H1 (cell line): ENCODE measurements around the gene SLC1A1.

Experiments
- CHD2 ChIP-seq: IDR thresholded peaks from 2 replicates; pipeline ENCODE4 v1.6.1; 2012; ENCODE audit warnings: low read length, improper control_type of control experiment
- EZH2 ChIP-seq: fragments of 200-600 bp; sonication (generic); IDR thresholded peaks from 2 replicates; pipeline ENCODE4 v1.7.1; 2012; ENCODE audit warnings: low read depth, mild to moderate bottlenecking, moderate library complexity, low read length, inconsistent platforms; ENCODE audit not compliant: severe bottlenecking
- PHF8 ChIP-seq: fragments of 200-600 bp; sonication (generic); conservative IDR thresholded peaks from 2 replicates; pipeline ENCODE4 v1.7.1; 2012; ENCODE audit warnings: low read depth, mild to moderate bottlenecking, inconsistent platforms, low read length, moderate library complexity
- POLR2A ChIP-seq, 2 experiments: IDR thresholded peaks; 1 replicate in 1 of 2; 2 replicates in 1 of 2; pipeline ENCODE4 v1.6.1; 2011; ENCODE audit warnings: low read depth in 2 of 2, low read length in 2 of 2, mild to moderate bottlenecking in 2 of 2; ENCODE audit errors: control extremely low read depth in 1 of 2
- POLR2AphosphoS5 ChIP-seq: IDR thresholded peaks from 2 replicates; pipeline ENCODE4 v1.6.1; 2011; ENCODE audit warnings: low read depth, low read length
- RBBP5 ChIP-seq: IDR thresholded peaks from 2 replicates; pipeline ENCODE4 v1.7.1; 2012; ENCODE audit warnings: low read depth, mild to moderate bottlenecking, inconsistent platforms, low read length, moderate library complexity, borderline replicate concordance
- RFX5 ChIP-seq: IDR thresholded peaks from 2 replicates; pipeline ENCODE4 v1.6.1; 2011; ENCODE audit warnings: low read depth, low read length, improper control_type of control experiment, borderline replicate concordance
- SP2 ChIP-seq: IDR thresholded peaks from 2 replicates; pipeline ENCODE4 v1.6.1; 2012; ENCODE audit warnings: mild to moderate bottlenecking, low read length, inconsistent platforms
- ZNF274 ChIP-seq: IDR thresholded peaks from 2 replicates; pipeline ENCODE4 v1.7.0; 2012; ENCODE audit warnings: low read length, borderline replicate concordance; ENCODE audit errors: extremely low read depth
- TF ChIP-seq, protein P1 (sequence below), 3 experiments: IDR thresholded peaks; 1 replicate in 2 of 3; 2 replicates in 1 of 3; pipeline versions ENCODE4 v1.5.1 to v1.6.1; 2011; ENCODE audit warnings: low read length in 3 of 3, mild to moderate bottlenecking in 3 of 3, inconsistent platforms in 2 of 3, low read depth in 1 of 3, moderate library complexity in 1 of 3; ENCODE audit not compliant: insufficient read depth in 1 of 3; ENCODE audit errors: control extremely low read depth in 1 of 3
- TF ChIP-seq, protein P2 (sequence below): IDR thresholded peaks from 2 replicates; pipeline ENCODE4 v1.6.1; 2012; ENCODE audit warnings: inconsistent platforms

DNA sequence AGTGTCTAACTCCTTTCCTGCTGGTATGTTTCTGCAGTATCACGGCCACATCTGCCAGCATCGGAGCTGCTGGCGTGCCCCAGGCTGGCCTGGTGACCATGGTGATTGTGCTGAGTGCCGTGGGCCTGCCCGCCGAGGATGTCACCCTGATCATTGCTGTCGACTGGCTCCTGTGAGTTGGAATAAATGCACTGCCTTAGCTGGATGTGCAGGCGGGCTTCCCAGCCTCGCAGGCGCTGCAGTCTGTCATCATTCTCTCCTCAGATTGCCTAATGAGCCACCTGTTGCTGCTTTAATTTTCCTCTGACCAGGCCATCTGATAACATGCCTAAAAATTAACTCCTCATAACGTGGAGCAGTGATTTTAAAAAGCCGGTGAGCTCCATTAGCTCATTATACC, 92.7 kb downstream of the SLC1A1 start:
- TF ChIP-seq RFX5, result no peak
- no peak for TF ChIP-seq RBBP5
- no peak for TF ChIP-seq CHD2
- no peak for TF ChIP-seq POLR2A (IDR thresholded peaks at IDR 0.05; ENCODE audit: control extremely low read depth in 1 of 2, low read depth in 2 of 2, low read length in 2 of 2)
- no peak for TF ChIP-seq PHF8
- TF ChIP-seq, protein P1, sequence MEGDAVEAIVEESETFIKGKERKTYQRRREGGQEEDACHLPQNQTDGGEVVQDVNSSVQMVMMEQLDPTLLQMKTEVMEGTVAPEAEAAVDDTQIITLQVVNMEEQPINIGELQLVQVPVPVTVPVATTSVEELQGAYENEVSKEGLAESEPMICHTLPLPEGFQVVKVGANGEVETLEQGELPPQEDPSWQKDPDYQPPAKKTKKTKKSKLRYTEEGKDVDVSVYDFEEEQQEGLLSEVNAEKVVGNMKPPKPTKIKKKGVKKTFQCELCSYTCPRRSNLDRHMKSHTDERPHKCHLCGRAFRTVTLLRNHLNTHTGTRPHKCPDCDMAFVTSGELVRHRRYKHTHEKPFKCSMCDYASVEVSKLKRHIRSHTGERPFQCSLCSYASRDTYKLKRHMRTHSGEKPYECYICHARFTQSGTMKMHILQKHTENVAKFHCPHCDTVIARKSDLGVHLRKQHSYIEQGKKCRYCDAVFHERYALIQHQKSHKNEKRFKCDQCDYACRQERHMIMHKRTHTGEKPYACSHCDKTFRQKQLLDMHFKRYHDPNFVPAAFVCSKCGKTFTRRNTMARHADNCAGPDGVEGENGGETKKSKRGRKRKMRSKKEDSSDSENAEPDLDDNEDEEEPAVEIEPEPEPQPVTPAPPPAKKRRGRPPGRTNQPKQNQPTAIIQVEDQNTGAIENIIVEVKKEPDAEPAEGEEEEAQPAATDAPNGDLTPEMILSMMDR (IDR thresholded peaks at IDR 0.05; ENCODE audit: control extremely low read depth in 1 of 3, insufficient read depth in 1 of 3, low read depth in 1 of 3, low read length in 3 of 3), result no peak
- no peak for TF ChIP-seq ZNF274
- TF ChIP-seq SP2, result no peak
- TF ChIP-seq, protein P2, sequence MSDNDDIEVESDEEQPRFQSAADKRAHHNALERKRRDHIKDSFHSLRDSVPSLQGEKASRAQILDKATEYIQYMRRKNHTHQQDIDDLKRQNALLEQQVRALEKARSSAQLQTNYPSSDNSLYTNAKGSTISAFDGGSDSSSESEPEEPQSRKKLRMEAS, result no peak
- no peak for TF ChIP-seq EZH2
- TF ChIP-seq POLR2AphosphoS5, result no peak
